Stomach (tissue), 4 donors: ENCODE data around the gene OR9A4.
"Not testable (repeated sequence)": the region's sequence is repeated elsewhere in the genome, so short reads cannot be mapped to it uniquely, and the experiment has no call there.

Source experiments
- CTCF ChIP-seq, 7 experiments: fragments of 450-650 bp in 4 of 7; fragments of 200-600 bp in 3 of 7; sonication (generic) in 3 of 7; IDR thresholded peaks; one replicate each; pipeline ENCODE4 v1.5.1; 2016 to 2019; ENCODE audit warnings: antibody characterized with exemption in 7 of 7, control low read depth in 2 of 7, mild to moderate bottlenecking in 1 of 7
- POLR2A ChIP-seq, 4 donors: fragments of 450-650 bp; IDR thresholded peaks; one replicate each; pipeline ENCODE4 v1.6.1; 2016; ENCODE audit warnings: antibody characterized with exemption in 4 of 4, control low read depth in 2 of 4, mild to moderate bottlenecking in 1 of 4, moderate library complexity in 1 of 4

- not testable (repeated sequence) for TF ChIP-seq POLR2A, CTCF (IDR thresholded peaks at IDR 0.05)
Observed at GRCh38 chr7:141899366-141899765, 16.8 kb upstream of the OR9A4 start.
